Activated T-cell treated with anti-CD3 and anti-CD28 coated beads for 4 hours (primary cell): ENCODE measurements around the gene CBX8.
A peak's percentile ranks its signal among the peaks of the same experiment; 100 is the strongest.

Source experiments
- DNase-seq: peaks from one replicate; pipeline ENCODE4 v3.0.0-alpha.2; 2020

The CBX8 gene

DNA sequence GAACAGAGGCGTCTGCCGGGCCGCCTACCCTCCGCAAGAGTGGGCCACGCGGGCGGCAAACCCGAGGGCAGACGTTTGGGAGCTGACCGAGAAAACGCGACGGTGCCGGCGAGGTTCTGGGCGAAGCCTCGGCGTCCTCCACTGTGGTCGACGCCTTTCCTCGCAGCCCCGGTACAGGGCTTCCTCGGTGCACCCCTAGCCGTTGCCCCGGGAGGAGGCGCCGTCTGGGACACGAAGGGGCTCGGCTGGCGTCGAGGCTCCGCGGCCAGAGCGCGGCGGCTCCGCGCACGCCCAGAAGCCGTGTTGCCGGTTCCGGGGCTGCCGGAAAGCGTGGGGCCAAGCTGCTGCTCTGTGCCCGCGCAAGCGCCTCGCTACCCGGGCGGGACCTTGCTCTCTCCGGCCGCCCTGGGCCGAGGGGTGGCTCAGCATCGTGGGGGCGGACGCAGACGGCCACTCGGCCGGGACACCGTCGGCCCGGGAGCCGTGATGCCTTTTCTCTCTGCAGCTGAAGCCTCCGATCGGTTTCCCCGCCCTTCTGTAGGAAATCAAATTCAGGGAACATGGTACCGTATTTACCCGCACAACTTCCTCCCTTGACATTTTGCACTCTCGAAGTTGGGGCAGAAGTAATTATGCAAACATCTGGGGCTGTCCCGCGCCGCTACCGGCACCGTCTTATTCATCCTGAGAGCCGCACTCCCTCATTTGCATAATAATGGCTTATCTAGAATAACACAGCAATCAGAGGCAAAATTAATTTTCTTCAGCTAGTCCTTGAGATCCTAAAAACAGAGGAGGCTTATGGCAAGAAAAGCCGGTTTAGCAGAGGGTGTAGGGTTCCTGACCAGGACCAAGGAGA is 7.3 kb upstream of the CBX8 start:
- DNase-seq, result peak; percentile 48

DNA sequence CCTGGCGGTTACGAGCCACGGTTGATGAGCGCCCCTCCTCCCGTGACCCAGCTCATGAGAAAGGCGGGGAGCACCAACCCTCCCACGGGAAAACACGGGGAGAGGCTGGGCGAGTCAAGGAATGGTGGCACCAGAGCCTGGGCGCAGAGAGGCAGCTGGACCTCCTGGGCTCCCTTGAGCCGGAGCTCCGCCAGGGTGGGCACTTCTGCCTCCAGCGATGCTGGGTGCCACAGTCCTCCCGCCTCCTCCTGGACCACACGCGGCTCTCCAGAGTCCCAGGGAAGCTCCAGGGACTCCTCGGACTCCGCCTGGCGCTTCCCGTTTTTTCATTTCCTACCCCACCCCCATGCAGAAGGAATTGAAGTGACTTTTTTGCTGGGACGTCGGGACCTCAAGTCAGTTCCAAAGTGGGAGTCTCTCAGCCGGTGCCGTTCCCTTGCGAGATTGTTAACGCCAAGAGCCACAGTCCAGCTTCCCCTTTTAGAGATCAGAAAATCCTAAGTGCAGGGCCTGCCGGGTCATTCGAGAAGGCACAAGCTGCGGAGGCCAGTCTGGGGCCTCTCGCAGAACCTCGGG is 6.6 kb upstream of the CBX8 start:
- DNase-seq, result no peak

DNA sequence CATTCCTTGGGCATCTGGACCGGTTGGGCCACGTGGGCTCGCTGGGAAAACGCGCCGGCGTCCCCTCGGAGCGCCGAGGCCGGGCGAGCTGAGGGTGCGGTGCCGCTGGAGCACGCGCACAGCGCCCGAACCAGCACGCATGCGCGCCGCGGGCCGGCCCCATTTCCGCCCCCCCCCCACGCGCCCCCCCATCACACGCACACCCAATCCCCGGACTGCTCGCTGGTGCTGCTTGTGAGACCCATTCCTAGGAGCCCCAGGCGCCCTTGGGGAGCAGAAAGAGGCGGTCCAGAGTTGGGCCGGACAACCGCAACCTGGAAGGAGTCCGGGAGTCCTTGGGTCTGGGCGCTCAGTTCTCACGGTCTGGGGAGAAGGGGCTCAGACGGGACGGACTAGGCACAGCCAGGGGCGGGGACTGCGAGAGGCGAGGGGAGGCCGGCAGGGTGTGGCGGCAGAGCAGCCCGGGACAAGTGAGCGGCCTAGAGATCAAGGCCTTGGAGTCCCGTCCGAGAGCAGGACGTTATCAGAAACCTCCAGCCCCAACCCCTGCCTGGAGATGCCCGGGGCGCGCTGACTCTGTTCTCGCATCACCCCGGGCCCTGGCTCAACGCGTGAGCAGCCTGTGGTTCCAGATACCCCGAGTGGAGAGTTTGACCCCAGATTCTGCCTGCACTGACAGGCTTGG is 6.0 kb upstream of the CBX8 start:
- no peak for DNase-seq

DNA sequence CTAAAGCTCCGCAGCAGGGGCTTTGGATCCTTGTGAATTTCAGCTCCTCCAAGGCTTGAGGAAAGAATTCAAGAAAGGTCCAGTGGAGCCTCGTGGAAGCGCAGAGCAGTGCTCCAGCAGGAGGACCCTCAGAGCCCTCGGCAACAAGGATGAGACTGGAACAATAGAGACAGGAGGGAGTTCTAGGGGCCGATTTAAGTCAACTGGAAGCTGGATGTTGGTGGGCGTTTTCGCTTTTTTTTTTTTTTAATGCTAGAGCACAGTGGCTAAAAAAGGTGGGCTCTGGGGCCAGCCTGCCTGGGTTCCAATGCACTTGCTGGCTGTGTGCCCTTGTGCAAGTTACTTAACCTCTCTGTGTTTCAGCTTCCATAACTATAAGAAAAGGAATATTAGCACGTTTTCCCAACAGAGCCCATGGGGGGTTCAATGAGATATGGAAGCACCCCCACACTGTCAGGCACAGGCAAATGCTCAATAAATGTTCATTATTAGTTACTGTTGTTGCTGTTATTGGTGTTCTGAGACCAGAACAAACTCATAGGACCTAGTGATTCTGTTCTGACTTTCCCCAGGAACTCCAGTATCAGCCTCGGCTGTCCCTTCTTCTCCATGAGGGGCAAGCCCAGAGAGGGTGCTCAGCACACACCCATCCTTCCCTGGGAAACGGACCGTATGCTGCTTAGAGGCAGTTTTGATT is 5.3 kb upstream of the CBX8 start:
- no peak for DNase-seq

DNA sequence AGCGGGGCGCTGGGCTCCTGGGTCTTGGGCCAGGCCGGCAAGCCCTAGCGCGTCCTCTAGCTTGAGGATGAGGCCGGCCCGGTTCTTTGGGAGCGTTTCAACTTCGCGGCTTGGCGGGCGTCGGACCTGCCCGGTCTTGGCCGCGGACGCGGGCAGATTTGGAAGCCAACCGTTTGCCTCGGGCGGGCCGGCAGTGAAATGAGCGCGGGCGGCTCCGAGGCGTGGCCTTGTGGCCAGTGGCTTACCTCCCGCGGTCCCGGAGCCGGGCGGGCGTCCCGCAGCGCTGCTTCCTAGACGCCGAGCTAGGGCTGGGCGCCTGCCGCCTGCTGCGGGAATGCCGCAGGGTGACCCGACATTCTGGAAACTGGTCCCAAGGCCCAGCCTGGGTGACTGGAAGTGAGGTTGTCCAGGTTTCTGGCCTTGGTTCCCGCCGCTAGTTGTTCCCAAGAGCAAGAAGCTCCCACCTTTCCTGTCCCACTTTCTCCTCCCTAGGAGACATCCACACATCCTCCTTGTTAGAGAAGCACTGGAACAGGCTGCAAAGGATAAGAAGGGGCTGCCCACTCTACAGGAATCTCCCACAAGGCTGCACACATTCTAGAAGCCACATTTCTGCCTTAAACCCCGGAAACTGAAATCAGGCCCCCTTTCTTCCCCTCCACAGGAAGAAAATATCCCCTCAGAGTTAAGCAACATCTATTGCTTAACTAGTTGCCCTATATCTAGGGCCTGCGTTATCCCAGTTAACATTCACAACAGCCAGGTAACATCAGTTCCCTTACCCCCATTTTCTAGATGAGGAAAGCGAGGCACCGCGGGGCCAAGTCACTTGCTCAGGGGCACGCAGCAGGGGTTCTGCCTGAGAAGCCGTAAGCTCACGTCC is 4.5 kb upstream of the CBX8 start:
- no peak for DNase-seq

DNA sequence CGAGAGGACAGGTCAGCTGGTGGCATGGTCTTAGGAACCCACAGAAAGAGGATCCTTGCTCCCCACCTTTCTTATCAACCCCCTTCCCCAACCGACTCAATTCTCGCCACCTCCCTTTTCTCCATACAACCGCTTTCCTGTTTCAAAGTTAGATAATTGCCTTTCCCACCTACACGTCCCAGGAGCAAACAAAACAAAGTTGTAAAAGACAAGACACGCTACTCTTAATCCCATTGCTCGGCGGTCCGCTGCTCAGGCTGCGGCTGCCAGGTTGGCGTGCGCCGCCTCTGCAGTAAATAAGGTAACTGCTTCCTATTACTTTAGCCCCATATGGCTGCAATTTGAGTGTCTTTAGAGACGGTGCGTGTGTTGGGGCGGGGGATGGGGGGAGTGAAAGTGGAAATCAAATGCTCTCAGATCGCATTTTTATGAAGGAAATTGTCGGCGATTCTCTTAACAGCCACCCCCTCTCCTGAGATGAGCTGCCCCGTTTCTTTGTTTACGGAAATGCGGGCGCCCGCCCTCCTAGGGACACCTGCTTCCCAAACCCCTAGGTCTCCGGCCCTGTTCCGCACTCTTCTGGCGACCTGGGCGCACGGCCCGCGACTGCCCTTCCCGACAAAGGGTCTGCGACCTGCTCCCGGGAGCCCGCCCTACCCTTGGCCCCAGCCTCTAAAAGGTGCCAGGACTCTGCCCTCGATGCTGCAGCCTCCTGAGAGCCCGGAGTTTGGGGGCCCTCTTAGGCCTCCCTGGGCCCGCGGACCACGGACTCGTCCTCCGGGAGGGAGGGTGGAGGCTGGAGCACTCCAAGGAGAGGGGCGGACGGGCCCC is 3.7 kb upstream of the CBX8 start:
- no peak for DNase-seq

DNA sequence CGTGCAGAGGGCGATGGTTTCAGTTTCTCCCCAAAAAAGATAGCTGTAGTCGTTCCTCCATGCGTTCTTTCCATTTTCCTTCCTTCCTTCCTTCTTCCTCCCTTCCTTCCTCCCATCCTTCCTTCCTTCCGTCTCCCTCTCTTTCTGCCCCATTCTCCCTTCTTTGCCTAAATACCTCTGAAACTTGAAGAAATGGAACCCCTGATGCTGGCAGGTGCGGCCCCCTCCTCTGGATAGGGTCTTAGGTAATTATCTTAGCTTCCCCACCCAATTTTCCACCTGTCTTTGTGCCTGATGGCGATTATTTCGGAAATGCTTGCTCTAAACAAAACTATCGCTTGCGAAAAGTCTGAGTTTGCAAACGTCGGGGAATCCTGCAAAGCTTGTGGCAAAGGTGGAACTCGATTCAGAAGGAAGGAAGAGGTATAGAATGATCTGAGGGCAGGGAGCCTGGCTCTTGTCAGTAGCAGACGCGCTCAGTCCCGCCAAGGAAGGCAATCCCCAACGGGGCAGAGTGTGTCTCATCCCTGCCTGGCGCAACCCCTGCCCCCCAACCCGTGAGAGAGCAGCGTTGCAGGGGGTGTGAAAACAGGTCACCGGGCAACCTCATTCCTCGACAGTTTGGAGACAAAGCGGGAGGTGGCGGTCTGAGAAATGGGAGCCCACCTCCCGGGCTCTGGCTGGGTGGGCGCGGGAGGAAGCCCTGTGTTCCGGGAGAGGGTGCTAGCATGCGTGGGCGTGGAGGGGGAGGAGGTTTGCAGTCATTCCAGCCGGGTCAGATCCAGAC is 2.9 kb upstream of the CBX8 start:
- no peak for DNase-seq

DNA sequence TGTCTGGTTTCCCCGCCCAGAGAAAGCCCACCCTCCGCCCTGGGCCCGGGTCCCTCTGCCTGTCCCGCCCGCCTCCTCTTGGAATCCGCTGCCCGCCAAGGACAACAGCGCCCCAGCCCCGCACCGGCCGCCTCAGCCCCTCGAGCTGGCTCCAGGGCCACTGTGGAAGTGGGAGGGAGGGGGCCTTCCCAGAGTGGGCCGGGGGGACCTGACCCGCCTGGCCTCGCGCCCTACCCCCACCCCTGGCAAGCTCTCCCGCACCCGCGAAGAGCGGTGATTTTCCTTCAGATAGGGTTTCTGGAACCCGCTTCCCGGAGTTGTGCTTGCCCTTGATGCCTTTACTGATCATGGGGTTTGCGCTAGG is 2.3 kb upstream of the CBX8 start:
- no peak for DNase-seq

DNA sequence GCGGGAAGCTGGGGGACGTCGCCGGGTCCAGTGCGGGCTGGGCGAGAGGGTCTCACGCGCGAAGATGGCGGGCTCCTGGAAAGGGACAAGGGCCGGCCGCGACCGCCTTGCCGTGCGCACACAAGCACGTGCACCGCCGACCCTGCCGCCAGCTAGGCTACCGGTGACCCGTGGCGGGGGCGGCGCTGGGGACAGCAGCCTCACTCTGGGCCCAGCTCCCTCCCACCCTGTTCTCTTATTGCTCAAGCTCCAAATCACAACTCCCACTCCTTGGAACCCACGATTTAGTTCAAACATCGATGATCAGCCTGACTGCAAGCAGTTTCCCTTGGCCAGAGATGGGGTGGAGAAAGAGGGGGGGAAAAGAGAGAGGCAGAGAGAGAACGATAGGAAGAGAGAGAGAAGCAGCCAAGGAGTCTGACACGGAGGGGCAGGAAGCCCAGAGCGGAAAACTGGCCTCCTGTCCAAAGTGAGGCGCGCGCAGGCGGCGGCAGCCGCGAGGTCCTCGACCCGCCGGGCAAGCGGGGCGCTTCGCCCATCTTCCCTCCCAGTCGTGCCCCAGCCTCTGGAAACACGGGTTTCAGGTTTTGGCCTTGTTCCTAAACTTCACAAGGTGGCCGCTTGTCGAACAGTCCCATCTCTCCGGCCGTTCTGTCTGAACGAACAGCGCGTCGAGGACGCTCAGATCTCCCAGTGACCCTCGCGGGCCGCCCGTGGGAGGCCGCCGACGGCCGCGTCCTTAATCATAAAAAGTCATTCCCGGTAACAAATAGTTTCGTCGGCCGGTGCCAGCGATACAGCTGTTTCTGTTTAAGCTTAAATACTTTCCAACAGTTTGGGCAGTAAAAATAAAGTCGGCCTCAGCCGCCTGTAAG is 1.7 kb upstream of the CBX8 start:
- DNase-seq, result no peak

DNA sequence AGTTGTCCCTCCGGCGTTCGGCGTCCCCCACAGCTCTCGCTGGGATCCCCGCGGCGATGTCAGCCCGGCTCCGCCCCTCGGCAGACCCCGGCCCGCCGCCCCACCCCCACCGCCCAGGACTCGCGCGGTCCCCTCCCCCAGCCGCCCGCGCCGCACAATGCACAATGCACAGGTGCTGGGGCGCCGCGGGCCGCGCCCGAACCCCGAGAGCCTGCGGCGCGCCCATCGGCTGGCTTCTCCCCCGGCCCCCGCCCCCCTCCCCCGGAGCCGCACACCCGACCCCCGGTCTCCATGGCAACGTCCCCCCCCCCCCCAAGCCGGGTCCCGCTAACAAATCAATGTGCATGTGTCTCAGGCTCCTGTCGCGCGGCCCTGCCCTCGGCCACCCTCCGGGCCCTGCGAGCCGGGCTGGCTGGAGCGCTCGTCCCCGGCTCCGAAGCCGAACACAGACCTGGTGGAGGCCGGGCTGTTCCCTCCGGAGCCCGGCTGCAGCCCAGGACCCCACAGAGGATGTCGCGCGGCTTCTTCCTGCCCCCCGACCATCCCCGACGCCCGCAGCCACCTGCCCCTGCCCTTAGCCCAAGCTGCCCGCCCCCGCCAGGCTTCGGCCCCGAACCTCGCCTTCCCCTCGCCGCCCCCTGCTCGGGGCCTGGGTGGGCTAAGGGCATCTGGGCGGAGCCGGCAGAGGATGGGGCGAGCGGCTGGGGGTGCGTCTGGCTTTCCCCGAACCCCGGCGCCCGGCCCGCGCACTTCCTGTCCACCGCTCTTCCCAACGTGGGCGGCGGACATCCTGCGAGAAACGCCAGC is 818 bp upstream of the CBX8 start:
- DNase-seq, result no peak

DNA sequence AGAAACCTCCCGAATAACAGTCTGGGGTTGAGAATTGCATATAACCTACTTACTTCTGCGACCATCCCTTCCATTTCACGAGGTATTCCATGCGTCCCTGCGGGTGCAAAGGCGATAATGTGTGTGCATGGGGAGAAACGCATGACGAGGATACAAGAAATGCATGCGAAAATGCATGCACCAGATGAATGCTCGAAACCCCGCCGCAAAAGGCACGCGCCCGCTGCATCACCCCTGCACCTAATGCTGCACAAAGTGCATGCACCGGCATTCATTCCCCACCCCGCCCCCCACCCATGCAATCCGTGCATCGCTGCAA is 474 bp downstream of the CBX8 start:
- DNase-seq, result no peak

DNA sequence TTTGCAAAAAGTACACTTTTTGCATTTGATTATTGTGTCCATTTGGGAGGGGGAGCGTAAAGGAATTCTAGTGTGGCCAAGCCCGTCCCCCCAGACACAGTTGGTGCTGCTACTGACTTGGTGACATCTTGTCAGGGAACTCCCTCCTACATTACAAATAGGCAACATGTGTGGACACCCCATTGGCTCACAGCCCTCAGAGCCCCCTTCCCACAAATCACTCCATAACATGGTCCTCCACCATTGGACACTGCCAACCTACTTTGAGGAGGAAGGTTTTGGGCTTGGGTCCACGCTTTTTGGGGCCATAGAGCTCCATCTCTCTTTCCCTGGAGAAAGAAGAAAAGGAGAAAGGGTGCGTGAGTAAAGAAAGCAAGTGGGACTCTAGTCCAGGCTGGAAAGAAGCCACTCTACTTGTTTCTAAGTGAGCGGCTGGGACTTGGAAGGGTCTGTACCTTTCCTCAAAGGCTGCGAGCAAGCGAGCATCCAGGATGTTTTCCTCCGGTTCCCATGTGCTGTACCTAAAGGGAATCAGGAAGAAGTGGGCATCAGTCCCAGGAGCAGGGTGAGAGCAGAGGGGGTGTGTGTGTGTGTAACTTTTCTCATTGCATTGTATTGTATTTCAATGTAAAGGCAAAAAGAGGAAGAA is 958 bp downstream of the CBX8 start:
- no peak for DNase-seq

DNA sequence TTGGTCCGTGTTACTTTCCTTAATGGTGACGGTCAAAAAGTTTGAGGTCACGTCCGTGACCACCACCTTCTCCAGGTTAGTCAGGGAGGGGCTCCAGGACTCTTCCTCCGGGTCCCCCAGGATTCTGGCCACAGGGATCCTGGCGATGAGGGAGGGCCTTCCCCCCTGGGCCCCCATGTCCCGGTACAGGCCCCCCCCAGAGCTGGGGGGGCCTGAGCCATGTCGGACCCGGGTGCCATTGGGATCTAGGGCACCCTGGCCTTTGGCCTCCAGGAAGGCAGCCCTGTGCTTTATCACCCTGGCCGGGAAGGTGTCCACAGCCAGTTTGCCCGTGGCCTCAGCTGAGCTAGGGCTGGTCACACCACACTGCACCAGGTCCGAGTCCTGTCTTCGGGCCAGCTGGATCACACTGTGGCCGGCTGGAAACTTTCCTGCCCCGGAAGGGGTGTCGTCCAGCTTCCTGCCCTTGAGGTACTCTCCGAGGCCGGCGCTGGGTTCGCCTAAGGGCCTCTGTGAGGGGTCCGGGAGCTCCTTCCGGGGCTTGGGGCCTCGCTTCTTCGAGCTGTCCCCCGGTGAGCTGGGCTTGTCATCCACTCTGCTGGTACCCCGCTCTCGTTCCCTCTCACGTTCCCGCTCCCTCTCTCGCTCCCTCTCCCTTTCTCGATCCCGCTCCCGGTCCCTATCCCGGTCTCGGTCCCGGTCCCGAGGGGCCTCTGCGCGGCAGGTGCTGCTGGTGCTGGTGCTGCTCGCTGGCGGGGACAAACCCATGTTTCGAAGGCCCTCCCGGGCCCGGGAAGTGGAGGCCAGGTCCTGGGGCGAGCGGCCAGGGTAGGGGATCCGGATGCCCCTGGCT is 2.0 kb downstream of the CBX8 start:
- DNase-seq, result no peak

DNA sequence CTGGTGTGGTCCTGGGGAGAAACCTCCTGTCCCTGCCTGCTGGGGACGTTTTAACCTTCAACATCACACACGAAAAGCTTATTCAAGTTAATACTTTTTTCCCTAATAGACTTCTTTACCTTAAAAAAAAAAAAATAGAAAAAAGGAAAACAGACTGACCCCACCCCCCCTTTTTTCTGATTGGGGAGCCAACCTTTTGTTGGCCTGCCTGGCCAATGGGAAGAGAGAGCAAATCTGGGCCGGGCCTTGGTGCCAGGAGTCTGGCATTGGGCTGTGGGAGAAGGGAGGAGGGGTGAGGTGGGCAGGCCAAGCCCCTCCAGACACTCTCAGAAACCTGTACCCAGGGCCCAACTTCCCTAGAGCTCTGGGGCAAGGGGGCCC is 3.0 kb downstream of the CBX8 start:
- DNase-seq, result no peak

DNA sequence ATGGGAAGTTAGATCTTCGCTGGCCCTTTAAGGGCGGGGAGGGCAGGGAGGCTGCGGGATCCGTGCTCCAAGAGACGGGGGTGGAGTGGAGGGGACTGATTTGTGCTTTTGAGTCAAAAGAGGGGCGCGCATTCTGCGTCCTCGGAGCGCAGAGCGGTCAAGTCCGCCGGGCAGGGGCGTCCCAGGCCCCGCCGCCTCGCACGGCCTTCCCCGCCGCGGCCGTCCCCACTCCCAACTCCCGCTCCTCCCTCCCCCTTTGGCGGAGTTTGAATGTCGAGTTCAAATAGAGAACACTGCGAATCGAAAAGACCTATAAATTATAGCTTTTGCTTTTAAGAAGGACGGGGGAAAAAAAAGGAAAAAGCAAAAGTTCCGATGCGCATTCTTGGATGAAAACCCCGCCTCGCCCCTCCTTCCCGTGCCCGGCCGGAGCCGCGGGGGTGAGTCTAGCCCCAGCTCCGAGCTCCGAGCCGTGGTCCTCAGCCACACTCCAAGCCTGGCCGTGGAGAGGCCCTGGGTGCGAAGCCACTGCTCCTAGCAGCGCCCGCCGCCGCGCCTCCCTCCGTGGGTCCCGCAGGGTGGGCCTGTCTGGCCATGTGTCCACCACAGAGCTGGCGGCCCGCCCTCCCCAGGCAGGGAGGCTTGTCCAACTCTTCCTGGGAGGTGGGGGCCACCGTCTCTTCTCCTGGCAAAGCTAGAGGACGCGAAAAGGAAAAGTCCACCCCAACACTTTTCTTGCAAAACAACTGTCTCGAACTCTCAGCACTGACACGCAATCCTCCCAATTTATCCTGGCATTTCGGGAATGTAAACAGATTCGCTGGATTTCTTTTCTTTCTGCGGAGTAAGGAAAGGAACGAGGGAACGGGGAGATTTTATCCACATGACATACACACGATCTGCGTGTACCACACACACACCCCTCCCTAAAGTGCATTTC is 3.6 kb downstream of the CBX8 start:
- no peak for DNase-seq

DNA sequence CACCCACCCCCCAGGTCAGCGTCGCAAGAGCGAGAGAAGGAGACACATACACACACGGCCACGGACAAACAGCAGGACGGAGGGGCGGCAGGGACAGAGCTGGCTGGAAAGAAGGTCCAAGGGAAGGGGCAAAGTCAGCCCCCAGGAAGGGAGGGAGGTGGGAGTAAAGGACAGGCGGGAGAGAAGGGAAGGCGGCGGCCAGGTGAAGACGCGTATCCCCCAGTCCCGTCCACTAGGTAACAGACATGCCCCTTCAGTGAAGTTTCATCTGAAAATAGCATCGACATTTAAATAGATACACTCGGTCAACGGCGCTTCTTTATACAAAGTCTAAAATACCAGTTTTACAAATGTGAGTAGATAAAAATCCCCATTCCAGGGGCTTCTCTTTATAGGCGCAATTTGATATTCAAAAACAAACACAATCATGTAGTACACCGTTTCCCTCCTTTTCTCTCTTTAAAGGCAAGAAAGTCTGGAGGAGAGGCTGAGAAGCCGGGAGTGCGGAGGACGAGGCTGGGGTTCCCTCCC is 4.5 kb downstream of the CBX8 start:
- no peak for DNase-seq
